Measurements from ENCODE around the gene RUFY3. TPM values are rescaled to one million over a fixed set of nuclear protein-coding genes. Genes with fewer than 3 reads are reported as not detected.
"Not testable (repeated sequence)": the region's sequence is repeated elsewhere in the genome, so short reads cannot be mapped to it uniquely, and the experiment has no call there.

Gene RUFY3
- total and polyA plus RNA-seq, 5 experiments from 2014 or later, result 8.4 to 42.9 (median 9.3) TPM

DNA sequence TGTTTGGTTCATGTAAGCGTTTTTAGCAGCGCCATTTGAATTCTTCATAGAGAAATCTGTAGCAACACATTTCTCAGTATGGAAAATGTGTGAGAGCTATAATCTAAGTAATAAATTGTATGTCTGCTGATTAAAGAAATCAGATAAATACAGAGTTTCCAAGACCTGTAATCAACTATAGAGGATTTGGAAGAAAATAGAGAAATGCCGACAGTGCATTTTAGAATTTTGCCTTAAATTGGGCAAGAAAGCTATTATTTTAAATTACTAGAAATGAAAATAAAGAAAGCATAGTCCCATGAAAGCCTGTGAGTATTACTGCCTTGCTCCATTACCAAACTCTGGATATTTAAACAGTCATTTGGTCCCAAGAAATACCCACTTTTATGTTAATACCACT, 2.7 kb downstream of the RUFY3 start:
- H3K9me3 Mint-ChIP-seq, result no peaks in the 10 kb centered on the region
- POLR2A ChIA-PET, result interaction anchor here (0.9 to 1.0 kb wide), 2 partner anchors 10 to 20 kb away, joined by 3 read pairs; no protein-coding TSS in a partner anchor

DNA sequence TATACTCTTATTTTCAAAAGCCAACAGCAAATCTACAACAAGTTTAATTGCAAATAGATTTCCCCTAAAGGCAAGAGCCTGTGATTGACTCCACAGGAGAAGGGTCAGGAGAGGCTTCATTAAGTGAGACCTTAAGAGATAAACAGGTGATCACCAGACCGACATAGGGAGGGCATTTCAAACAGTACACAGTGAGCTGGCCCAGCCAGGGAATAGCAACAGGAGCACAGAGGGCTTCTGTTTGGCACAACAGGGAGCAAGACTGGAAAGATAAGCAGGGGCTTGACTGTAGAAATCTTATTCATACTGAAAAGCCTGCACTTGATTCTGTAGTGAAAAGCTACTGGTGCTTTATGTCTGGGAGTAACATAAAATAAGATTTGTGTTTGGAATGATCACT, 3.9 kb downstream of the RUFY3 start:
- no peaks in the 10 kb centered on the region for H3K9me3 Mint-ChIP-seq
- no peak overlapping the region for H3K4me3 Mint-ChIP-seq
- DNase-seq (no peak), ATAC-seq (no peak)
- peaks cover 0 to 2% (median 0%) of the 10 kb centered on the region in 3 donors for H3K36me3 Mint-ChIP-seq
- no peaks in the 10 kb centered on the region for H3K27me3 Mint-ChIP-seq
- H3K27ac Mint-ChIP-seq, result no peak overlapping the region
- H3K4me1 Mint-ChIP-seq, result peaks cover 8 to 24% (median 18%) of the 10 kb centered on the region in 4 donors
- POLR2A ChIA-PET, result interaction anchor here (1.6 kb wide), 1 partner anchor 20 kb away, joined by 3 read pairs; no protein-coding TSS in a partner anchor

More for the DNA sequence above, 2.7 kb downstream of the RUFY3 start:
- peaks cover 8 to 28% (median 18%) of the 10 kb centered on the region in 4 donors for H3K4me1 Mint-ChIP-seq
- ATAC-seq (no peak), DNase-seq (no peak)
- no peak overlapping the region for H3K4me3 Mint-ChIP-seq
- H3K27ac Mint-ChIP-seq, result no peak overlapping the region
- peaks cover 0 to 2% (median 0%) of the 10 kb centered on the region in 3 donors for H3K36me3 Mint-ChIP-seq
- H3K27me3 Mint-ChIP-seq, result no peaks in the 10 kb centered on the region

DNA sequence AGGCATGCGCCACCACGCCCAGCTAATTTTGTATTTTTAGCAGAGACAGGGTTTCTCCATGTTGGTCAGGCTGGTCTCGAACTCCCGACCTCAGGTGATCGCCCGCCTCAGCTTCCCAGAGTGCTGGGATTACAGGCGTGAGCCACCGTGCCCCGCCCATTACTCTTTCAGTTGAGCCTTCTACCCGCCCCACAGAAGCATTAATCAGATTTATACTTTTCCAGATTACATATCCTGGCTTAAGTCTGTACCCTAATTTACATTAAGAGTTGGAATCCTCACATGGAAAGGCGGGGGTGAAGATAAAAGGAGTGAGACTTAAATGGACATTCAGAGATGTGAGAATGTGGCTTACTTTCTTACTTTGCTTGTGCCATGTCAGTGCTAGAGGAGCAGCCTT, 4.8 kb downstream of the RUFY3 start:
- H3K9me3 Mint-ChIP-seq, H3K36me3 Mint-ChIP-seq, H3K27ac Mint-ChIP-seq, DNase-seq, ATAC-seq, H3K27me3 Mint-ChIP-seq, H3K4me3 Mint-ChIP-seq: not testable (repeated sequence)
- POLR2A ChIA-PET, result interaction anchor here (1.6 kb wide), 1 partner anchor 20 kb away, joined by 3 read pairs; no protein-coding TSS in a partner anchor
- H3K4me1 Mint-ChIP-seq, result peaks cover 8 to 23% (median 17%) of the 10 kb centered on the region in 4 donors

DNA sequence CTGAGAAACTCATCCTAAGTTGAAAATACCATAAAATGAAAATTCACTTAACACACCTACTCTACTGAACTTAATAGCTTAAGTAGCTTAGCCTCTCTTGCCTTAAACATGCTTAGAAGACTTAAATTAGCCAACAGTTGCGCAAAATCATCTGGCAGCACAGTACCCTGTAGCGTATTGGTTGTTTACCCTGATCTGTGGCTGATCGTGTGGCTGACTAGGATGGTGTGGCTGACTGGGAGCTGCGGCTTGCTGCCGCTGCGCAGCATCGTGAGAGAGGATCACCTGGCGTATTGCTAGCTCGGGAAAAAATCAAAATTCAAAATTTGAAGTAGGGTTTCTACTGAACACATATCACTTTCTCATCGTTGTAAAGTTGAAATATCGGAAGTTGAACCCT, 6.3 kb downstream of the RUFY3 start:
- H3K4me1 Mint-ChIP-seq, result peaks cover 6 to 21% (median 12%) of the 10 kb centered on the region in 4 donors
- no peaks in the 10 kb centered on the region for H3K9me3 Mint-ChIP-seq
- H3K36me3 Mint-ChIP-seq, result peaks cover 0 to 2% (median 0%) of the 10 kb centered on the region in 3 donors
- POLR2A ChIA-PET, result interaction anchor here (0.5 to 1.7 kb wide), 5 partner anchors 9 to 39 kb away, joined by 3 to 10 read pairs (median 3); no protein-coding TSS in a partner anchor
- H3K27me3 Mint-ChIP-seq, result no peaks in the 10 kb centered on the region
- H3K4me3 Mint-ChIP-seq, result peak overlapping the region in 1 of 10 donors; percentile 41
- DNase-seq (no peak), ATAC-seq (no peak)
- peak overlapping the region in 1 of 10 donors; percentile 27 for H3K27ac Mint-ChIP-seq

DNA sequence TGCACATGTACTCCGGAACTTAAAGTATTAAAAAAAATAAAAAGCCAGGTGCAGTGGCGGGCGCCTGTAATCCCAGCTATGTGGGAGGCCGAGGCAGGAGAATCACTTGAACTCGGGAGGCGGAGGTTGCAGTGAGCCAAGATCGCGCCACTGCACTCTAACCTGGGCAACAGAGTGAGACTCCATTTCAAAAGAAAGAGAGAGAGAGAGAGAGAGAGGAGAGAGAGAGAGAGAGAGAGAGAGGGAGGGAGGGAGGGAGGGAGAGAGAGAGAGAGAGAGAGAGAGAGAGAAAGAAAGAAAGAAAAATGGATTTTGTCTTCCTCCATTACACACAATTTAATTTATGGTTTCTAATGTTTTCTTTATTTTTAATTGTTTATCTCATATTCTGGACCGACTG, 11.1 kb downstream of the RUFY3 start:
- H3K4me3 Mint-ChIP-seq, result peak overlapping the region in 3 of 10 donors; percentile 38 to 58 (median 42)
- not testable (repeated sequence) for H3K9me3 Mint-ChIP-seq, H3K36me3 Mint-ChIP-seq, H3K27me3 Mint-ChIP-seq, ATAC-seq, DNase-seq
- peak overlapping the region in 9 of 10 donors; percentile 49 to 88 (median 79) for H3K27ac Mint-ChIP-seq
- POLR2A ChIA-PET, result interaction anchor here (1.0 to 5.7 kb wide), 3 partner anchors 29 to 99 kb away, joined by 6 to 124 read pairs (median 47); partner anchors contain the start of gene UTP3
- H3K4me1 Mint-ChIP-seq, result peaks cover 17 to 53% (median 50%) of the 10 kb centered on the region in 4 donors

DNA sequence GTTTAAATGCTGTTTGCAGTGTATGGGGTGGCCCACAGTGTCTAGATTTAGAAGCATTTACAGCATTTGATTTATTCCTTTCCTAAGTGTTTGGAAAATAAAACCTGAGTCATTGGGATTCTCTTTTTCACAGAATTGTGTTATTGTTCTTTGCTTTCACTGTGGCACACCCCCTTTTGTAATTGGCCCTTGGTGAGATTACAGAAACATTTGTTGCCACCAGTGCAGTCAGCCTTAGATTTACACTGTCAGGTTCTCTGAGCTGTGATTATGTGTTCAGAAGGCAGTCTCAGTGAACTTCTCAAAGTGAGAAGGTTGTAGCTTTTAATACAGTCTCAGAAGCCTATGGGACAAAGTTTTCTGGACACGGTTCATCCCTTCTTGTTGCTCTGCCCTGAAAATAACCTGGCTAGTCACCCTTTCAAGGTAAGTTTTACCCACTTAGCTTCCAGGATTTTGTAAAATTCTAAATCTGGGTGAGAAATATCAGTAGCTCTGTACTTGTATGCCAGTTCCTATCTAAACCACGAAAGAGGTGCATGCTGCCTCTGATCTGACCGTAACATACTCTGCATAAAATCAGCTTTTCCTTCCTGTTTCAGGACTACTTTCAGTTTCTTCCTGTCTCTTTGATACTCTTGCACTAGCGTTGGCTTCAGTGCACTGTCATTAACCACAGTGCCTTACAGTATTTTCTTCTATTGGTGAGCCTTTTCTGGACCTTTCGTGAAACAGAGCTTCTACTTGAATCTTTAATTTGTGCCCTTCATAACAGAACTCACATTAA, 12.6 kb downstream of the RUFY3 start:
- ATAC-seq, result peak; percentile 88 to 90
- peak in 9 of 10 donors; percentile 12 to 77 (median 45) for DNase-seq
- no peaks in the 10 kb centered on the region for H3K36me3 Mint-ChIP-seq
- POLR2A ChIA-PET, result interaction anchor here (0.6 to 5.7 kb wide), 14 partner anchors 10 to 262 kb away, joined by 3 to 124 read pairs (median 4); partner anchors contain the start of genes DCK, GRSF1, MOB1B and RUFY3
- H3K4me1 Mint-ChIP-seq, result peaks cover 15 to 53% (median 53%) of the 10 kb centered on the region in 4 donors
- peak overlapping the region; percentile 51 to 93 (median 88) for H3K27ac Mint-ChIP-seq
- no peaks in the 10 kb centered on the region for H3K27me3 Mint-ChIP-seq
- no peaks in the 10 kb centered on the region for H3K9me3 Mint-ChIP-seq
- peak overlapping the region; percentile 66 to 81 (median 74) for H3K4me3 Mint-ChIP-seq

DNA sequence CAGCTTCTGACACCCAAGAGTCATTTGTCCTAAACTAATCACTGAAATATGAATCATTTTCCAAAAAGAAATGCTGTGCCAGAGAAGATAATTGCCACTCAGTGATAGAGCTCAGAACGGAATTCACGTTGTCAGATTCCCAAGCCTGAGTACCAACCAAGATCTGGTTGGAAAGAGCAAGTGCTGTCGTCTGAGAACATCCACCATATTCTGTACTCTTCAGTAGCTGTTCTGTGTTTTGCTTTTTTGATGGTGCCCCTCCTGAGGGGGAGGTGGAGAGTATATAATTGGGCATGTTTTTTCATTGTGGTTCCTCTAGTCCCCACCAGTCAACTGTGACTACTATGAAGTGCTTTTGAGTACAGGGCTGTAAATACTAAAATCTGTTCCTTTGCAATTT, 13.2 kb downstream of the RUFY3 start:
- H3K36me3 Mint-ChIP-seq, result no peaks in the 10 kb centered on the region
- DNase-seq (peak in 2 of 10 donors; percentile 22 to 33), ATAC-seq (peak; percentile 59 to 62)
- POLR2A ChIA-PET, result interaction anchor here (0.6 to 5.7 kb wide), 14 partner anchors 11 to 261 kb away, joined by 3 to 124 read pairs (median 6); partner anchors contain the start of genes DCK, GRSF1, MOB1B and RUFY3
- H3K4me3 Mint-ChIP-seq, result peak overlapping the region; percentile 66 to 81 (median 74)
- H3K4me1 Mint-ChIP-seq, result peaks cover 15 to 53% (median 53%) of the 10 kb centered on the region in 4 donors
- no peaks in the 10 kb centered on the region for H3K27me3 Mint-ChIP-seq
- H3K27ac Mint-ChIP-seq, result peak overlapping the region; percentile 51 to 93 (median 88)
- no peaks in the 10 kb centered on the region for H3K9me3 Mint-ChIP-seq

DNA sequence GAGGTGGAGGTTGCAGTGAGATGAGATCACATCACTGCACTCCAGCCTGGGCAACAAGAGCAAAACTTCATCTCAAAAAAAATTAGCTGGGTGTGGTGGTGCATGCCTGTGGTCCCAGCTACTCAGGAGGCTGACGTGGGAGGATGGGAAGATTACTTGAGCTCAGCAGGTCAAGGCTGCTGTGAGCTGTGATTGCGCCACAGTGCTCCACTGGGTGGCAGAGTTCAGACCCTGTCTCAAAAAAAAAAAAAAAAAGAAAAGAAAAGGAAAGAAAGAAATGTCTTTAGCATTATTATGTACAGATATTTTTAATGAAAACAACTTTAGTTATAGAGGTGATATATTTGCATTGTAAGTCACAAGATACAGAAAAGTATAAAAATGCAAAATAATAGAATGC, 14.2 kb downstream of the RUFY3 start:
- not testable (repeated sequence) for H3K36me3 Mint-ChIP-seq, H3K27me3 Mint-ChIP-seq, H3K9me3 Mint-ChIP-seq
- H3K4me3 Mint-ChIP-seq, result peak overlapping the region; percentile 50 to 80 (median 70)
- POLR2A ChIA-PET, result interaction anchor here (0.6 to 5.7 kb wide), 10 partner anchors 13 to 214 kb away, joined by 3 to 124 read pairs (median 6); partner anchors contain the start of genes GRSF1, MOB1B, RUFY3 and UTP3
- peaks cover 15 to 56% (median 54%) of the 10 kb centered on the region in 4 donors for H3K4me1 Mint-ChIP-seq
- ATAC-seq, result peak in 1 of 2 donors; percentile 19
- H3K27ac Mint-ChIP-seq, result peak overlapping the region; percentile 61 to 93 (median 88)
- peak in 8 of 10 donors; percentile 9 to 66 (median 21) for DNase-seq

DNA sequence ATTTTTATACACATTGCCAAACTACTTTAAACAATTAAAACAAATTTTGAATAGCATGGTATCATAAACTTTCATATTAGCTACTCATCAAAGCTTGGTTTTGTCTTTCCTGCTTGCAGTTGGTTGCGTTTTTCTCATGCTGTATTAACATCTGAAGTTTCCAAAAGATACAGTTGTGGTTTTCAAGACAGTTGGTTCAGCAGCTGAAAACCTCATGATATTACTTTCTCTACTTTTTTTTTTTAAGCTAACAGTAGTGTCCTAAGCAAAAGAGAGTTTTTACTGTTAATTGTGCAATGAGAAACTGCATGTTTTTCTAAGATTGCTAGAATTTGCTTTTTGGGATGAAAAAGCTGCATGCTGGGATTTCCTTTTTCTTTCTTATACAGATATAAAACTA, 15.2 kb downstream of the RUFY3 start:
- no peaks in the 10 kb centered on the region for H3K9me3 Mint-ChIP-seq
- H3K4me3 Mint-ChIP-seq, result peak overlapping the region; percentile 50 to 77 (median 72)
- peaks cover 15 to 55% (median 53%) of the 10 kb centered on the region in 4 donors for H3K4me1 Mint-ChIP-seq
- H3K27me3 Mint-ChIP-seq, result no peaks in the 10 kb centered on the region
- H3K36me3 Mint-ChIP-seq, result no peaks in the 10 kb centered on the region
- H3K27ac Mint-ChIP-seq, result peak overlapping the region; percentile 58 to 93 (median 86)
- DNase-seq, result peak in 4 of 10 donors; percentile 16 to 70 (median 52)
- POLR2A ChIA-PET, result interaction anchor here (0.6 to 5.7 kb wide), 9 partner anchors 9 to 257 kb away, joined by 3 to 124 read pairs (median 4); partner anchors contain the start of genes DCK, GRSF1, MOB1B and RUFY3
- ATAC-seq, result peak; percentile 38 to 44

DNA sequence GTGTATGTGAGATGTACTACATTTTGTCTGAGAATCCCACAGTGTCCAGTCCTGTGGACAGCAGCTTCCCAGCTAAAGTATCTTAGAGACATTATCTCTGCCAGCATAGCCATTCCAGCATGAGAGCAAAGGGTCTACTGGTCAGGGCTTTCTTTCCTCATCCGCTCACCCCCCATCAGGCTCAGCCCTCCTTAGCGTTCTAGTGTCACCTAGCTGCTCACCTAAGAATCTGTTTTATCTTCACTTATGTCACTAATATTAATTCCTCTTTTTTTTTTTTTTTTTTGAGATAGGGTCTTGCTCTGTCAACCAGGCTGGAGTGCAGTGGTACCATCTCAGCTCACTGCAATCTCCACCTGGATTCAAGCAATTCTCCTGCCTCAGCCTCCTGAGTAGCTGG, 15.6 kb downstream of the RUFY3 start:
- peak overlapping the region; percentile 50 to 77 (median 72) for H3K4me3 Mint-ChIP-seq
- H3K27ac Mint-ChIP-seq, result peak overlapping the region in 9 of 10 donors; percentile 58 to 93 (median 86)
- POLR2A ChIA-PET, result interaction anchor here (0.6 to 5.7 kb wide), 9 partner anchors 9 to 256 kb away, joined by 3 to 124 read pairs (median 3); partner anchors contain the start of genes DCK, GRSF1, MOB1B and RUFY3
- H3K9me3 Mint-ChIP-seq, result no peaks in the 10 kb centered on the region
- peaks cover 0 to 2% (median 0%) of the 10 kb centered on the region in 3 donors for H3K36me3 Mint-ChIP-seq
- ATAC-seq, result no peak
- no peak for DNase-seq
- H3K27me3 Mint-ChIP-seq, result no peaks in the 10 kb centered on the region
- peaks cover 18 to 54% (median 52%) of the 10 kb centered on the region in 4 donors for H3K4me1 Mint-ChIP-seq

DNA sequence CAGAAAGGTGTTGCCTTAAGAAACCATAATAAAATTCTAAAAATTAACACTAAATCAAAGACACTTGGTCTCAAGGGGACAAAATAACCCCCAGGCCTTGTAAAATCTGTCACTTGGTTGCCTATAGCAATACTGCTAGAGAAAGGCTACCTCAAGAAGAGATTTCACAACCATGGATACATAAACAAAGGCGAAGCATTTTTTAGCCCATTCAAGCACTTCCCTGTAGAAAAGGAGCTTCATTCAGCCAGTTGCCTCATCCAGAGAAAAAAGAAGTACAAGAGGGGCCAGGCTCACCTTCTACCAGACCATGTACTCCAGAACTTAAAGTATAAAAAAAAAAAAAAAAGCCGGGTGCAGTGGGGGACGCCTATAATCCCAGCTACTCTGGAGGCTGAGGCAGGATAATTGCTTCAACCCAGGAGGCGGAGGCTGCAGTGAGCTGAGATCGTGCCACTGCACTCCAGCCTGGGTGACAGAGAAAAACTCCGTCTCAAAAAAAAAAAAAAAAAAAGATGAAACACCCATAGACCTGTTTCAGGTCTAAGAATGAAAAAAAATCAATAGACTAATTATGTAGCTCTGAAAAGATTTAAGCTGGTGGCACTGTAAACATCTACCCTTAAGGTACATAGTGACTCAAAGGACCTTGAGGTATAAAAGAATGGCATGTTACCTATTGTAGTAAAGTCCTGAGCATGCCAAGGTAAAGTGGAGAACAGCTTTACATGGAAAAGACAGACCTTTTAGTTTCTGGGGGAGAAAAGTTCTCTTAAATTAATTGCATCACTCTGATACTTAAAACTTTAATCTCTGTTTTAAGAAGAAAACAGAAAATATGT, 18.0 kb downstream of the RUFY3 start:
- POLR2A ChIA-PET, result interaction anchor here (0.7 to 1.0 kb wide), 2 partner anchors 36 to 1638 kb away, joined by 5 to 7 read pairs; no protein-coding TSS in a partner anchor
- Mint-ChIP-seq H3K27me3 (no peaks in the 10 kb centered on the region), H3K27ac (peak overlapping the region in 2 of 10 donors; percentile 4 to 29), H3K4me3 (no peak overlapping the region), H3K4me1 (peaks cover 11 to 40% (median 38%) of the 10 kb centered on the region in 4 donors), H3K36me3 (peaks cover 0 to 2% (median 0%) of the 10 kb centered on the region in 3 donors), H3K9me3 (no peaks in the 10 kb centered on the region)
- DNase-seq (no peak), ATAC-seq (no peak)

Data from naive thymus-derived CD8-positive, alpha-beta T cell (primary cell).